CD4-positive, alpha-beta T cell treated with Interleukin-10 for 1 hour (primary cell): ENCODE measurements around the gene ZNF280D.
"Not testable (repeated sequence)": the region's sequence is repeated elsewhere in the genome, so short reads cannot be mapped to it uniquely, and the experiment has no call there.

ENCODE experiments used
- DNase-seq: peaks from one replicate; pipeline ENCODE4 v3.0.0-alpha.2; 2020

Gene ZNF280D

GRCh38 chr15:56715220-56715619, 18.1 kb downstream of the ZNF280D start:
- DNase-seq: no peak

DNA sequence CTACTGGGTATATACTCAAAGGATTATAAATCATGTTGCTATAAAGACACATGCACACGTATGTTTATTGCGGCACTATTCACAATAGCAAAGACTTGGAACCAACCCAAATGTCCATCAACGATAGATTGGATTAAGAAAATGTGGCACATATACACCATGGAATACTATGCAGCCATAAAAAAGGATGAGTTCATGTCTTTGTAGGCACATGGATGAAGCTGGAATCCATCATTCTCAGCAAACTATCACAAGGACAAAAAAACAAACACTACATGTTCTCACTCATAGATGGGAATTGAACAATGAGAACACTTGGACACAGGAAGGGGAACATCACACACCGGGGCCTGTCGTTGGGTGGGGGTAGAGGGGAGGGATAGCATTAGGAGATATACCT, 23.8 kb downstream of the ZNF280D start:
- DNase-seq: not testable (repeated sequence)

- no peak for DNase-seq
Observed at GRCh38 chr15:56699743-56700142, 33.6 kb downstream of the ZNF280D start.

- DNase-seq: no peak
Observed at GRCh38 chr15:56698270-56698669, 35.0 kb downstream of the ZNF280D start.

- no peak for DNase-seq
Observed at GRCh38 chr15:56693761-56694160, 39.5 kb downstream of the ZNF280D start.

GRCh38 chr15:56690733-56691132, 42.6 kb downstream of the ZNF280D start:
- DNase-seq: no peak

- DNase-seq: no peak
Observed at GRCh38 chr15:56683908-56684307, 49.4 kb downstream of the ZNF280D start.

DNA sequence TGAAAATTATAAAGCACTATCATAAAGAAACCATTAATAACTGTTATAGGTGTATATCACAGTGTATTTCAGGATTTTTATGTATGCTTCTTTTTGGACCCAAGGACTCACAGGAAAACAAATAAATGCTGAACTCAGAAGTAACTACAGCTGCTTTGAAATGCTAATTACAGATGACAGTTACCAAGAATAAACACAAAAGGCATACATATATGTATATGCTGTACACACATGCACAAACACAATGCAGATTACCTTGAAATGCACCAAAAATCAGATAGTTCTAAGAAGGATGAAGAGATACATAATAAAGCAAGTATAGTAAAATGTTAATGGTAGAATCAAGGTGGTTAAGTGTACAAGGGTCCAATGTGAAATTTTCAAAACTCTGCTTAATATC, 52.2 kb downstream of the ZNF280D start:
- no peak for DNase-seq

GRCh38 chr15:56679225-56679624, 54.1 kb downstream of the ZNF280D start:
- no peak for DNase-seq

GRCh38 chr15:56678571-56678970, 54.7 kb downstream of the ZNF280D start:
- DNase-seq: no peak

- no peak for DNase-seq
Observed at GRCh38 chr15:56677271-56677670, 56.0 kb downstream of the ZNF280D start.

DNA sequence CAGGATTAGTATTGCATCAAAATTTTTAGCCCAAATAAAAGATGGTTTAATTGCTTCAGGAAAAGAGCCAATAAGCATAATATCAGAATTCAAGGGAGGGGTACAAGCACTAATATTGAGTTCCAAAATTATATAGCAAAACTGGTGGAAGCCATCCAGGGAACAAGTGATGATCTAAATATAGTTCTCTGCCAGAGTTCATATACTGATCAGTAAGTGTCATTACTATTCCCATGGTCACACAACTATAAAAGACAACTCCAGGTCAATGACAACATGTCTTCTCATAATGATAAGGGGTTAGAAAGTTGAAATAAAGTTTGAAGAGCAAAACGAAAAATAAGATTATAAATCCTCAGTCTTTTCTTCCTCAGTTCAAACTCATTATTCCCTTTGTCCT, 57.4 kb downstream of the ZNF280D start:
- DNase-seq: no peak

- no peak for DNase-seq
Observed at GRCh38 chr15:56674857-56675256, 58.5 kb downstream of the ZNF280D start.

DNA sequence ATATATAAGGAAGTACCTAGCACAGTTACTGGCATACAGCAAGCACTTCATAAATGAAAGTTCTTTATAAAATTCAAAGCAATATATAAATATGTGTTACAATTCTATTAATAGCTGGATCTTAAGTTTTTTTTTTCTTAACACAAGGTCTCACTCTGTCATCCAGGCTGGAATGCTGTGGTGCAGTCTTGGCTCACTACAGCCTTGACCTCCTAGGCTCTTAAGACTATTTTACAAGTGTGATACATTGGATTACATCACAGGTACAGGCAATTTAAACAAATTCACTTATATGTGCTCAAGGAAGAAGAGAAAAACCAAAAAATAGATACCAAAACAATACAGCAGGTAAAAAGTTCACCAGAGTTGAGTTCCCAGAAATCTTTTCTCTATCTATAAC, 60.6 kb downstream of the ZNF280D start:
- no peak for DNase-seq

- DNase-seq: no peak
Observed at GRCh38 chr15:56667517-56667916, 65.8 kb downstream of the ZNF280D start.

DNA sequence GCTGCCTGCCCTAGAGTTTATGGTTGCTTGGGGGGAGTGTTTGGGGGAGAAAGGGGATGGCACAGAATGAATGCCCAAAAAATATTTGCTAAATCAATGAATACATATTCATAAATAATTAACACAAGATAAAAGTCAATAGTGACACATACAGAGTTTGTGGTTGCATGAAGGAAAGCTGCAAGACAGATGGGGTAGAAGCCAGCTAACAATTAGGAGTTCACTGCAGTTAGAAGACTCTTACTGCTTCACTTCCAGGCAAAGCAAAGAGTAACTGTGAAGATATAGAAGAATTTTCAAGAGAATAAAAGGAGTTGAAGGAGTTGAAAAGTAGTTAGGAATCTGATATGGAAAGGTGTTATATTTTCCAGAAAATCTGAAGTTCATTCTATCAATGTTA, 72.4 kb downstream of the ZNF280D start:
- no peak for DNase-seq

DNA sequence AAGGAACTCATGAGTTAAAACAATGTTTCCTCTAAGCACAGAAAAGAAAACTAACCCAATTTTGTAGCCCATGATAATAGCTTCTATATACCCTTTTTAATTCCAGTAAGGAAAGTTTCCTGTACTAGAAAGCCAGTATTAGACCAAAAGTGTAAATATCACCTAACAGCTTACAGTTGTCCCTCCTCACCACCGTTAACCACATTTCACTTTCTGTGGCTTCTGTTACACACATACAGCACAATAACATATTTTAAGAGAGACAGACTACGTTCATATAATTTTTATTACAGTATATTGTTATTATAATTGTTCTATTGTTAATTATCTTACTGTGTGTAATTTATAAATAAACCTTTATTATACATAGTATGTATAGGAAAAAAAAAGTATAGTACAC, 74.1 kb downstream of the ZNF280D start:
- DNase-seq: no peak

- DNase-seq: no peak
Observed at GRCh38 chr15:56654624-56655023, 78.7 kb downstream of the ZNF280D start.

- DNase-seq: no peak
Observed at GRCh38 chr15:56654216-56654615, 79.1 kb downstream of the ZNF280D start.

DNA sequence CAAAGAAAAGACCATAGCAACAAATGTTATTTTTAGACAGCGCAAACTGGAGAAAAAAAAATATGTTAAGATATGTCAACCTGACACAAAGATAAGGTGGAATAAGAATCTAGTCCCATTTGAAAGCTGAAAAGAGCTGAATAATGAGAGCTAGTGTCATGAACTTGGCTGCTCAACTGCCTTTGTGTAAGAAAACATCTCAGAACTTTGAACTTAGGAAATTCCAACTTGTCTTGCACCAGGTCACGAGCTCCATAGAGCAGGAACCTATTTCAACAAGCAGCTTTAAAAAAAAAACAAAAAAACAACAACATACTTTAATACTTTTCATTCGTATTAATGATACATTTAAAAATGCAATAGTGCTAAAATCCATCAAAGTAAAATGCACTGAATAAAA, 79.5 kb downstream of the ZNF280D start:
- no peak for DNase-seq

- no peak for DNase-seq
Observed at GRCh38 chr15:56653107-56653506, 80.2 kb downstream of the ZNF280D start.

DNA sequence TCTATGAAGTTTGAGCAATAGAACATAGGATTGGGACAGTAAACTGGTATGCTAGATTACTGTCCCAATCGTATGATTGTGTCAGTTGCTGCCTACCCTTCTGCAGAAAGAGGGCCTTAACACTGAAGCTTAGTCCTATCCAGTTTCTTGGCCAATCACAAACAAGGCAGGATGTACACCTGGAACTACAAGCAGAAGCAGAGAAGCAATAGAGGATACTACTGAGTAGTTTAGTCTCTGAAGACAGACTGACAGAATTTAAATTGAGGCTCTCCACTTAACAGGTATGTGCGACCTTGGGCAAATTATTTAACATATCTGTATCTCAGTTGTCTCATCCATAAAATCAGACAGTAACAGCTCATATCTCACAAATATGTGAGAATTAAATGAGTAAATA, 85.0 kb downstream of the ZNF280D start:
- no peak for DNase-seq

- DNase-seq: no peak
Observed at GRCh38 chr15:56640549-56640948, 92.8 kb downstream of the ZNF280D start.

DNA sequence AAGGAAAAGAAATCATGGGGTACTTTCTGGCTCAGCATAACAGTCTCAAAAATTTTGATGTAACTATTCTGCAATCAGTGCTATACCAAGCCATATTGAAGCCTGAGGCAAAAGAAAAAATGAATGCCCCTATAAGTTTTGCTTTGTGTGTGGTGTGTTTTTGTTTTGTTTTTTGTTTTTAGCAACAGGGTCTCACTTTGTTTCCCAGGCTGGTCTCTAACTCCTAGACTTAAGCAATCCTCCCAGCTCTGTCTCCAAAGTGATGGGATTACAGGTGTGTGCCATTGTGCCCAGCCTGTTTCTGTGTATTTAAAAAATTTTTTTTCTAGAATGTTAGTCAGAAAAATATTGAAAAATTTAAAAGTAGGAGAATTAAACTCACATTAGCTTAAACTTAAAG, 93.2 kb downstream of the ZNF280D start:
- DNase-seq: no peak

GRCh38 chr15:56639631-56640030, 93.7 kb downstream of the ZNF280D start:
- DNase-seq: no peak

DNA sequence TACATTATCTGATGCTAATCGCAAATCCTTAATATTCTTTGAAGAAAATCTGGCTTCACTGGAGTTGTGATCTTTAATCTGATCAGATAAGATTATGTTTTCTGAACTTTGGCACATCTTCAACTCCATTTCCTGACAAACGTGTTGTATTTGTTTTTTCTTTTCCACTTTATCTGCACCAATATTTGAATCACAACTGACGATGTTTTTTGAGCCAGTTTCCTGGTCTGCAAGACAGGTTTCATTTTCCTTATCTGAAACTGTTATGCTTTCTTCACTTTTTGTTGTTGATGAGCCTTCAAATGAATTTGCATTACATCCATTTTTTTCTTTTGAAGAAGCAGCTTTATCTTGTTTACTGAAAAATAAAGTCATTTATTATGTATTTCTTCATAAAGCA, 101.5 kb downstream of the ZNF280D start:
- DNase-seq: no peak
